CD14-positive monocyte (primary cell): ENCODE data around the gene VSTM2L. TPM values are rescaled to one million over a fixed set of nuclear protein-coding genes. Genes with fewer than 3 reads are reported as not detected.

ENCODE experiments used
- DNase-seq, 3 donors: peaks; one replicate each; pipeline ENCODE4 v3.0.0-alpha.2; 2011 to 2022
- H2AFZ ChIP-seq: 2 replicates; pipeline ENCODE4 v1.6.0; 2012; ENCODE audit warnings: mild to moderate bottlenecking, low read depth, low read length, inconsistent platforms; ENCODE audit not compliant: insufficient read depth, poor library complexity, severe bottlenecking
- H3K27ac ChIP-seq, 2 donors: 1 replicate in 1 of 2; 2 replicates in 1 of 2; pipeline ENCODE4 v1.5.1; 2012 to 2013; ENCODE audit warnings: low read length in 2 of 2, control low read depth in 1 of 2, inconsistent platforms in 1 of 2, low read depth in 1 of 2, mild to moderate bottlenecking in 1 of 2
- H3K27me3 ChIP-seq, 2 donors: one replicate each; pipeline versions ENCODE4 v1.6.0 to v1.6.1; 2011 to 2013; ENCODE audit warnings: low read length in 2 of 2; ENCODE audit not compliant: control insufficient read depth in 2 of 2, insufficient read depth in 2 of 2
- H3K36me3 ChIP-seq, 2 donors: replicated peaks in 1 of 2; 1 replicate in 1 of 2; 2 replicates in 1 of 2; pipeline versions ENCODE4 v1.5.1 to v1.6.1; 2012 to 2013; ENCODE audit warnings: low read length in 2 of 2, control low read depth in 1 of 2, inconsistent platforms in 1 of 2, mild to moderate bottlenecking in 1 of 2; ENCODE audit not compliant: insufficient read depth in 2 of 2, control insufficient read depth in 1 of 2
- H3K4me1 ChIP-seq, 2 donors: 1 replicate in 1 of 2; 2 replicates in 1 of 2; pipeline versions ENCODE4 v1.5.1 to v1.6.1; 2012 to 2013; ENCODE audit warnings: low read length in 2 of 2, control low read depth in 1 of 2, inconsistent platforms in 1 of 2, mild to moderate bottlenecking in 1 of 2, moderate library complexity in 1 of 2; ENCODE audit not compliant: insufficient read depth in 2 of 2, control insufficient read depth in 1 of 2
- H3K4me2 ChIP-seq: replicated peaks from 2 replicates; pipeline ENCODE3; 2012; ENCODE audit warnings: low read length, moderate library complexity, mild to moderate bottlenecking; ENCODE audit not compliant: poor library complexity, severe bottlenecking; ENCODE audit errors: extremely low read depth
- H3K4me3 ChIP-seq, 3 experiments: fragments of 200-600 bp in 1 of 3; sonication (generic) in 1 of 3; replicated peaks in 1 of 3; 1 replicate in 2 of 3; 2 replicates in 1 of 3; pipeline ENCODE4 v1.5.1; 2011 to 2013; ENCODE audit warnings: low read length in 3 of 3, mild to moderate bottlenecking in 3 of 3, control low read depth in 2 of 3, low read depth in 2 of 3, inconsistent platforms in 1 of 3, moderate library complexity in 1 of 3
- H3K79me2 ChIP-seq: 2 replicates; pipeline ENCODE4 v1.6.0; 2012; ENCODE audit warnings: mild to moderate bottlenecking, control low read depth, inconsistent platforms, low read length, moderate library complexity; ENCODE audit not compliant: insufficient read depth
- H3K9ac ChIP-seq: 2 replicates; pipeline ENCODE4 v1.6.0; 2017; ENCODE audit warnings: low read length, mild to moderate bottlenecking; ENCODE audit not compliant: insufficient read depth, poor library complexity, severe bottlenecking
- H3K9me3 ChIP-seq, 2 donors: replicated peaks in 1 of 2; 1 replicate in 1 of 2; 2 replicates in 1 of 2; pipeline versions ENCODE4 v1.5.1 to v1.6.1; 2012 to 2013; ENCODE audit warnings: low read length in 2 of 2, control low read depth in 1 of 2; ENCODE audit not compliant: control insufficient read depth in 1 of 2, insufficient read depth in 1 of 2
- H4K20me1 ChIP-seq: 2 replicates; pipeline ENCODE4 v1.6.0; 2012; ENCODE audit warnings: mild to moderate bottlenecking, low read length, control low read depth, moderate library complexity; ENCODE audit not compliant: insufficient read depth
- H3K27ac Mint-ChIP-seq, 7 donors: one replicate each; pipeline ENCODE4 v1.8.0; 2020; ENCODE audit warnings: mild to moderate bottlenecking in 7 of 7, mixed read lengths in 7 of 7, moderate library complexity in 6 of 7, inconsistent platforms in 2 of 7
- H3K27me3 Mint-ChIP-seq, 3 donors: one replicate each; pipeline ENCODE4 v1.8.0; 2021 to 2022; ENCODE audit warnings: low read depth in 3 of 3, mild to moderate bottlenecking in 3 of 3, mixed read lengths in 3 of 3, moderate library complexity in 3 of 3, inconsistent platforms in 1 of 3
- H3K36me3 Mint-ChIP-seq, 2 donors: one replicate each; pipeline ENCODE4 v1.8.0; 2020; ENCODE audit warnings: mixed read lengths in 2 of 2, inconsistent platforms in 1 of 2, mild to moderate bottlenecking in 1 of 2
- H3K4me1 Mint-ChIP-seq: one replicate; pipeline ENCODE4 v1.8.0; 2020; ENCODE audit warnings: mild to moderate bottlenecking, mixed read lengths
- H3K4me3 Mint-ChIP-seq, 2 donors: one replicate each; pipeline ENCODE4 v1.8.0; 2020; ENCODE audit warnings: mild to moderate bottlenecking in 2 of 2, mixed read lengths in 2 of 2, moderate library complexity in 1 of 2
- H3K9me3 Mint-ChIP-seq, 7 donors: one replicate each; pipeline ENCODE4 v1.8.0; 2020 to 2022; ENCODE audit warnings: mixed read lengths in 7 of 7, mild to moderate bottlenecking in 6 of 7, moderate library complexity in 6 of 7, inconsistent platforms in 2 of 7
- CTCF ChIP-seq: fragments of 200-600 bp; IDR thresholded peaks from one replicate; pipeline ENCODE4 v1.8.0; 2022; ENCODE audit warnings: antibody characterized with exemption, mild to moderate bottlenecking
- WGBS: methylation state at CpG from one replicate; pipeline ENCODE4 v1.1.5; 2013; ENCODE audit warnings: missing lambda C conversion rate; ENCODE audit not compliant: insufficient coverage; 5-methylcytosine and 5-hydroxymethylcytosine counted together
- intact Hi-C, 2 donors: fragments of 100-400 bp; cut with micrococcal nuclease; formaldehyde crosslinking; loops; one replicate each; pipeline versions ENCODE4 v1.15.0 to v1.15.1; 2023
- polyA plus RNA-seq, 3 donors: library from polyadenylated mRNA; depleted of rRNA in 1 of 3; unstranded in 2 of 3; stranded (reverse) in 1 of 3; fragments of 300-500 nt in 2 of 3; fragments of >200 nt in 1 of 3; fragmentation: Illumina TruSeq in 2 of 3; gene quantifications; 1 replicate in 2 of 3; 2 replicates in 1 of 3; pipeline ENCODE4 v1.2.3, GENCODE V29; 2012 to 2021

The VSTM2L gene
- polyA plus RNA-seq, 3 donors = not detected

GRCh38 chr20:37911838-37912281, 8.9 kb downstream of the VSTM2L start:
- Histone ChIP-seq H3K36me3 (no peaks in the 10 kb centered on the region), H3K4me2 (no peak overlapping the region), H4K20me1 (no peaks in the 10 kb centered on the region), H2AFZ (no peak overlapping the region), H3K27ac (no peak overlapping the region), H3K9ac (no peak overlapping the region), H3K27me3 (peaks cover 19 to 62% of the 10 kb centered on the region in 2 donors), H3K79me2 (no peaks in the 10 kb centered on the region), H3K9me3 (peaks cover 0 to 7% of the 10 kb centered on the region in 2 donors), H3K4me3 (no peak overlapping the region), H3K4me1 (peaks cover 0 to 3% of the 10 kb centered on the region in 2 donors)
- 60% methylated on average over 6 of the region's 11 CpGs for WGBS
- TF ChIP-seq CTCF = no peak
- Mint-ChIP-seq H3K4me1 (peaks cover 7% of the 10 kb centered on the region), H3K27me3 (peaks cover 53 to 95% (median 78%) of the 10 kb centered on the region in 3 donors), H3K27ac (peak overlapping the region in 1 of 7 donors; percentile 64), H3K9me3 (peaks cover 0 to 21% (median 2%) of the 10 kb centered on the region in 7 donors), H3K4me3 (no peak overlapping the region), H3K36me3 (peaks cover 0 to 2% of the 10 kb centered on the region in 2 donors)
- intact Hi-C loops = no loop called here
- no peak for DNase-seq

- Mint-ChIP-seq H3K27ac (no peak overlapping the region), H3K9me3 (peaks cover 0 to 25% (median 2%) of the 10 kb centered on the region in 7 donors), H3K4me1 (peaks cover 7% of the 10 kb centered on the region), H3K4me3 (no peak overlapping the region), H3K27me3 (peaks cover 51 to 95% (median 82%) of the 10 kb centered on the region in 3 donors), H3K36me3 (peaks cover 0 to 2% of the 10 kb centered on the region in 2 donors)
- 55% methylated on average over 2 of the region's 6 CpGs for WGBS
- no peak for TF ChIP-seq CTCF
- DNase-seq = no peak
- peaks cover 19 to 66% of the 10 kb centered on the region in 2 donors for H3K27me3 ChIP-seq
- no peak overlapping the region for H3K27ac ChIP-seq
- no peak overlapping the region for H3K9ac ChIP-seq
- H3K79me2 ChIP-seq = no peaks in the 10 kb centered on the region
- H3K9me3 ChIP-seq = peaks cover 0 to 7% of the 10 kb centered on the region in 2 donors
- H3K4me3 ChIP-seq = no peak overlapping the region
- intact Hi-C loops = no loop called here
- H3K36me3 ChIP-seq = no peaks in the 10 kb centered on the region
- H4K20me1 ChIP-seq = no peaks in the 10 kb centered on the region
- no peak overlapping the region for H2AFZ ChIP-seq
- H3K4me2 ChIP-seq = no peak overlapping the region
- H3K4me1 ChIP-seq = peaks cover 0 to 3% of the 10 kb centered on the region in 2 donors
Observed at GRCh38 chr20:37912874-37913273, 9.9 kb downstream of the VSTM2L start.
